Measurements from ENCODE around the gene GRAMD1B.

DNA sequence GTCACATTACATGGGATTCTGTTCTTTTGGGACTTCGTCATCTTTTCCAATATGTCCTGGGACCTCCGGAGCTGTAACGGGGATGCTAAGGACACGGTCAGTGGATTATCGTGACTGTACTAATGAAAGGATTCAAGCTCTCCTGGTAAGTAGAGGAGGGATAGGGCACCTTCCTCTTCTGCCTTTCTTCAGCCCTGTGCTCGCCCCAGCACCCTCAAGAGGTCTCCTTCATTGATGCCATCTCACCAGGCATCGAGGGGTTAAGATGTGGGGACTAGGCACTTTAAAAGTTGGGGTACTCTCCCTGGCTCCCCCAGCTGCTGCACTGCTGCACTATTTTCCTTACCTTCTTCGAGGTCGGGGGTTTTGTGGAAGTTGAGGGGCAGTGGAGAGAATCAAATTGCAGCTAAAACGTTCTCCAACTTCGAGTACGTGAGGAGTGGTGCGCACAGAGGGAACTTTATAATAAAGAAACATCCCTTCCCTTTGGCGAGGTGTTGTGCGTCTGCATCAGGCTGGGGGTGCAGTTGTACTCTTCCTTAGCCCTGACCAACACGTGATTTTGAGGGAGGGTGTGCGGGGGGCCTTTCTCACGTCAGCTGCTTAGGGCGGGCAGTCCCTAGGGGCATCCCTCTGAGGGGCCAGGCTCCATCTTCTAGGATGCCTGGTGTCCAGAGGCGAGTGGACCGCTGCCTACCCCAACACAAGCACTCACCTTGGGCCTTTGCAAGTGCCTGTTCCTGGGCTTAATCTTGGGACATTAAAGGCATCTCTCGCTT lies 96.1 kb downstream of the GRAMD1B start:
- TF ChIP-seq EZH2 (IDR thresholded peaks at IDR 0.05; ENCODE audit: low read length, missing control alignments) (no peak), CTCF (conservative IDR thresholded peaks at IDR 0.05 in 1 of 2, IDR thresholded peaks at IDR 0.05 in 1 of 2; ENCODE audit: low read depth in 1 of 2, low read length in 2 of 2) (no peak)

Data from fibroblast of lung (primary cell).